Fibroblast of lung (primary cell): ENCODE data around the gene NAXD.

ENCODE experiments used
- CTCF ChIP-seq, 2 donors: IDR thresholded peaks in 1 of 2; conservative IDR thresholded peaks in 1 of 2; 1 replicate in 1 of 2; 2 replicates in 1 of 2; pipeline ENCODE4 v1.5.1; 2011 to 2012; ENCODE audit warnings: low read length in 2 of 2, control low read depth in 1 of 2, inconsistent platforms in 1 of 2, low read depth in 1 of 2, mild to moderate bottlenecking in 1 of 2
- EZH2 ChIP-seq: IDR thresholded peaks from 2 replicates; pipeline ENCODE4 v1.5.1; 2012; ENCODE audit warnings: low read length, control low read depth, mild to moderate bottlenecking; ENCODE audit errors: missing control alignments

- no peak for TF ChIP-seq CTCF (conservative IDR thresholded peaks at IDR 0.05 in 1 of 2, IDR thresholded peaks at IDR 0.05 in 1 of 2; ENCODE audit: low read depth in 1 of 2, low read length in 2 of 2)
- TF ChIP-seq EZH2, result no peak
Observed at GRCh38 chr13:110664041-110664440, 48.7 kb downstream of the NAXD start.
